ENCODE measurements around the gene PLXDC1.

- no peak for TF ChIP-seq ZFP3 (CRISPR knock-in tag; IDR thresholded peaks at IDR 0.05)
- no peak for TF ChIP-seq CSDC2 (CRISPR knock-in tag; IDR thresholded peaks at IDR 0.05)
- TF ChIP-seq BACH2 (CRISPR knock-in tag; IDR thresholded peaks at IDR 0.05; ENCODE audit: borderline replicate concordance) = no peak
Measured at GRCh38 chr17:39097537-39097936, 53.9 kb downstream of the PLXDC1 start.

Measured in SK-N-SH treated with all-trans-retinoic acid at 6 μM for 48 hours (cell line).